Measurements from ENCODE around the gene LRRIQ4.

Gene LRRIQ4

DNA sequence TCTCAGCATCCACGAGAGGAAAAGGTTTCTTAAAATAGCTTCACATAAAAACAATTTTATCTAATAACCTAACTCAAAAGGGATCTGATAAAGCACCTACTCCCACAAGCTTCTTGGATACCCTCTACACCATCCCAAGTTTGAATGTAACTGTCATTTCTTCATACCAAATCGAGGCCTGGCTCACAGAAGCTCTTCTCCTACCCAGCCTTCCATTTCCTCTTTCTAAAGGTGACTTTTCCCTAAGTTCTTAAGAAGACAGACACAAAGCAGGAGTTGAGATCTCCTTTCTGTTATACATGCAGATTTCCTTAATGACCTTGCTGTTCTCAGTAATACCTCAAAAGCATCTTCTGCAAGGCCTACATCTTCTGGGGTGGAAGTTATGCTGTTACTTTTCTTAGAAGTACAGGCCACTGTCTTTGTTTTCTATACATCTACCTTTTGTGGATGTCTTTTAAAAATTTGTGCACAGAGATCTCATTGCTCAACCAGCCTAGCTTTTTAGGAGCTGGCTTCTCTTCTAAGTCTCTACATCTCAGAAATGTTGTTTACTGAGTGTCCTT is 3.4 kb upstream of the LRRIQ4 start:
- DNase-seq (ENCODE audit: low spot score) = no peak

DNA sequence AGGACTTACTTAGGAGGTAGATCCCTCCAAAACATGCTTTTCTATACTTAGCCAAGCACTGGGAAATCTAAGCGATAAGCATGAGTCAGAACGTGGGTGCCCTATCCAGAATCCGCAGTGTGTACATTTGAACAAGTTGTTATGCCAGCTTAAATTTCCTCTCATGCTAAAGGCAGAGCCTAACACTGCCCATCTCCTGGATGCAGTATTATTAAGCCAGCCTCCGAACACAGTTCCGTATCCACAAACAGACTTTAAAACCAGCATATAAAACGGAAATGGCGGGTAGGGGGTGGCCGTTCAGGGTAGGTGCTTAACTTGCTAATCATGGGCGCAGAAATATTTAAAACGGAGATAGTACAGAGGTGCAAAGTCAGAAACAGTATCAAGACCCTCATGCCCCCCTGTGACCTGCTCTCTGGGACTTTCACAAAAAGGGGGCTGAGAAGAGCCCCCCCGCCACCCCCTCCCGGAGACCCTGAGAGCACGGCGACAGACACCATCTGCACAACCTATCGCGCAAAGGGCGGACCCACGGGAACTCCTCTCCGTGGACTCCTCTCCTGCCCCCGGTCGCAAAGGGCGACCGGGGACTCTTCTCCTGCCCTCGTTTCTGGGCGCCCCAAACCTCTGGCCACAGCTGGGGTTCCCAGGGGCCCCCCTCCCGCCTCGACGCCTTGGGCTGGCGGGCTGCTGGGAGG is 889 bp upstream of the LRRIQ4 start:
- peak; percentile 38 for DNase-seq (ENCODE audit: low spot score)

DNA sequence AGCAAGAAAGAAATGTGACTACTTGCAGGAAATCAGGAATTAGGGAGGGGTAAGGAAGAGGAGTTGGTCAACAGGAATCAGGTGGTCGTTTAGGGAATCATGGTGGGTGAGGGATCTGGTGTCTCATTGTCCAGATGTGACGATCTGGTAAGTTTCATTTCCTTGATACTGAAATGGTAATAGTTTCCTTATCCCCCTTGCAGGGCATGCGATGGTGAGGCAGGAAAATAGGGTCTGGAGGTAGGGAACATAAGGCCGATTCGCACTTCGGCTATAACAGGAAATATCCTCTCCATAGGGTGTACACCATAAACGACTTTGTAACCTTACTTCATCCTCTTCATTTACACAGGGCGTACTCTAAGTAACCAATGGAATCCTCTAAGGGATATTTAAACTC is 608 bp downstream of the LRRIQ4 start:
- no peak for DNase-seq (ENCODE audit: low spot score)

DNA sequence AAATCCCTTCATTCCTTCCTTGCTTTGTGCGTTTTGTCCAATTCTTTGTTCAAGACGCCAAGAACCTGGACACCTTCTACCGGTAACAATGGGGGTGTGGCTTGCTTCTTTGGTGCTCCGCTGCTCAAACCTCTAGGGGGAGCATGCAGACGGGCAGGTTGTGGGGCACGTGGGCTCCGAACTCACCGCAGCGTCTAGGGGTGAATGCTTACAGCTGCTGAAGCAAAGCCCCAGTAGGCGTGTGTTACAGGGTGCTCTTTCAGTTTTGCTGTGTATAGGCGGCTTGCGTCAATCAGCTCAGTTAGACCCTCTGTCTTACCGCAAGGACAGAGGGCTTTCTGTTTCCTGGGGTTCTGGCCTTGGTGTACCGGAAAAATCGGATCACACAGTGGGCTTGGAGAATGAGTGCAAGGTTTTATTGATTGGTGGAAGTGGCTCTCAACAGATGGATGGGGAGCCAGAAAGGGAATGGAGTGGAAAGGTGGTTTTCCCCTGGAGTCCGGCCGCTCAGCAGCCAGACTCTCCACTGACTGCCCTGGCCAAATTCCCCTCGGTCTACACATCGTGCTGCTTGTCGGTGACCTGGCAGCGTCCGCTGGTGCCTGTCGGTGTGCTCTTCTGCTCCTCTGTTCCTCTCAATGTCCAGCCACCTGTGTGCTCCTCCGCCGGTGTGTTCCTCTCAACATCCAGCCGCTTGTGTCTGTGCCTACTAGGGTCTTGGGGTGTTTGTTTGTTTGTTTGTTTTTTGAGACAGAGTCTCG is 1.3 kb downstream of the LRRIQ4 start:
- peak; percentile 43 for DNase-seq (ENCODE audit: low spot score)

DNA sequence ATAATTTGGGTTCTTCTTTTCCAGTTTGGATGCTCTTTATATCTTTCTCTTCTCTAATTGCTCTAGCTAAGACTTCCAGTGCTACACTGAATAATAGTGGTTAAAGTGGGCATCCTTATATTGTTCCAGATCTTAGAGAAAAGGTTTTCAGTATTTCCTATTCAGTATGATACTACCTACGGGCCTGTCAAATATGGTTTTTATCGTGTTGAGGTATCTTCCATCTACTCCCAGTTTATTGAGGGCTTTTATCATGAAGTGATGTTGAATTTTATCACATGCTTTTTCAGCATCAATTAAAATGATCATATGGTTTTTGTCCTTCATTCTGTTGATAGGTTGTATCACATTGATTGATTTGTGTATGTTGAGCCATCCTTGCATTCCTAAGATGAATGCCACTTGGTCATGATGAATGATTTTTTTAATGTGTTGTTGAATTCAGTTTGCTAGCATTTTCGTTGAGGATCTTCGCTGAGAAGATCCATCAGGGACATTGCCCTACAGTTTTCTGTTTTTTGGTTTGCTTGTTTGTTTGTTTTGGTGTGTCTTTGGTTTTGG is 3.0 kb downstream of the LRRIQ4 start:
- DNase-seq (ENCODE audit: low spot score) = no peak

DNA sequence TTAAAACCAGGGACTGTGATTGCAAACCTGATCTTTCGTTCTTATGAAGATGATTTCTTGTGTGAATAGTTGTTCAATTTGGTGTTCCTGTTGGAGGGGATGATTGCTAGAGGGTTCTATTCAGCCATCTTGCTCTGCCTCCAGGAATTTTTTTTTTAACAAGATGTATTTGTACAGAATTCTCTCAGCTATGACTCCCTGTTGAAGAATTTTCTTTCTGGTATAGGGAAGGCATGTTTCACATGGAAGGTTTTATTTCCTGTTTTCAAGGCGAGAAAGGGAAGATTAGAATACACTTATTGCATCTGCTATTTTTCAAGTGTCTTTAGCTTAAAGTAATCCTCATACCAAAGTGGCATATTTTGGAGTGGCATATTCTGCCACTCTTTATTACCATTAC is 5.6 kb downstream of the LRRIQ4 start:
- peak; percentile 72 for DNase-seq (ENCODE audit: low spot score)

DNA sequence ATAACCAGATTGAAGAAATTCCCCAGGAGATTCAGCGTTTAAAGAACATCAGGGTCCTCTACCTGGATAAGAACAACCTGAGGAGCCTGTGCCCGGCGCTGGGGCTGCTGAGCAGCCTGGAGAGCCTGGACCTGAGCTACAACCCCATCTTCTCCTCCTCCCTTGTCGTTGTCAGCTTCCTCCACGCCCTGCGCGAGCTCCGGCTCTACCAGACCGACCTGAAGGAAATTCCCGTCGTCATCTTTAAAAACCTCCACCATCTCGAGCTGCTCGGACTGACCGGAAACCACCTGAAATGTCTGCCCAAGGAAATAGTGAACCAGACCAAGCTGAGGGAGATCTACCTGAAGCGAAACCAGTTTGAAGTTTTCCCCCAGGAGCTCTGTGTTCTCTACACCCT is 9.4 kb downstream of the LRRIQ4 start:
- DNase-seq (ENCODE audit: low spot score) = no peak

DNA sequence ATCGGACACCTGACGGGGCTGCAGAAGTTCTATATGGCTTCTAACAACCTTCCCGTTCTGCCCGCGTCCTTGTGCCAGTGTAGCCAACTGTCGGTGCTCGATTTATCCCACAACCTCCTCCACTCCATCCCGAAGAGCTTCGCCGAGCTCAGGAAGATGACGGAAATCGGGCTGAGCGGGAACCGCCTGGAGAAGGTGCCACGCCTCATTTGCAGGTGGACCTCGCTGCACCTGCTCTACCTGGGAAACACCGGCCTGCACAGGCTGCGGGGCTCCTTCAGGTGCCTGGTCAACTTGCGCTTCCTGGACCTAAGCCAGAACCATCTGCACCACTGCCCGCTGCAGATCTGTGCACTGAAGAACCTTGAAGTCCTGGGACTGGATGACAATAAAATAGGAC is 9.9 kb downstream of the LRRIQ4 start:
- DNase-seq (ENCODE audit: low spot score) = no peak

DNA sequence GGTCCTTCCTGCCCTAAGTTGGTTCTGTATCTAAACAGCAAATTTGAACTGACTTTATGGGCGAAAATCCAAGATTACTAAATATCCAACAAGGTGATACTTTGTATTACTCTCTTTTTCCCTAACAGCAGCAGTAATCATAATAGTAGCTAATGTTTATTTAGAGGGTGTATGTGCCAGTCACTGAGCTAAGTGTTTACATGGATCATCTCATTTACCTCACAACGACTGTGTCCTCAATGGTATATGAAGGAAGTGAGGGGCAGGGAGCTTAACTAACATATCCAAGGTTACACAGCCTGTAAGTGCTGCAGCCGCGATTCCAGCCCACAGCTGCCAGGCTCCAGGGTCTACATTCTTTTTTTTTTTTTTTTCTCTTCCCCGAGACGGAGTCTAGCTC is 10.3 kb downstream of the LRRIQ4 start:
- no peak for DNase-seq (ENCODE audit: low spot score)

DNA sequence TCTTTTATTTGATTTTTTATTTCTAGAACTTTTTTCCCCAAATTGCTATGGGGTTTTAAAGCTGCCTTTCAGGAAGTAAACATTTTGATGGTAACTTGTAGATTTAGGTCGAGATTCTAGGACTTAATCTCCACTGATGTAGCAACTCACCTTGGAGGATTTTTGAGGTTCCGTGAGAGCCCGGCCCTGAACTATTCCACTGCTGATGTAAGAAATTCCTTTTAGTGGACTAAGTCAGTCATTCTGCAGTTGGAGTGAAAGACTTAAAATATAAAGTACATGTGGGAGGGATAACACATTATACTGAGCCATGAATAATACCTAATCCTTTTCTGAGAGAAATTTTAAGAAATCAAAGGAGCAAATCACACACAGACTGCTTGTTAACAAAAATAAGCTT is 12.6 kb downstream of the LRRIQ4 start:
- no peak for DNase-seq (ENCODE audit: low spot score)

DNA sequence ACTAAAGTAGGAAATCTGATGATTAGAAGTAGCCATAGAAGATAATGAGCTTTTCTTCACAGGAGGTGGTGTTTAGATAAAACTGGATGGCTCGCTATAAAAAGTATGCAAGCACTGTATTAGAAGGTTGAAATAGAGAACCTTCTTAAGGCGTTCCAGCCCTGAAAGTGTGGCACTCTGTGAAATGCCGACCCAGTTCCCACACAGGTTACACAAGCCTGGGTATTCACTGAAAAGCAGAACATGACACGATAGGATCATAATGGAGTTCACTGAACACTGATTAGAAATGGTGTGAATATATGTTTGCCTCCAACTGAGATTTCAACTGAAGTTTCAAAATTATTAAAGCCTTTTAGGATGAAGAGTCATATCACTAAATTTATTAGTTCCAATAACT is 15.0 kb downstream of the LRRIQ4 start:
- DNase-seq (ENCODE audit: low spot score) = no peak

DNA sequence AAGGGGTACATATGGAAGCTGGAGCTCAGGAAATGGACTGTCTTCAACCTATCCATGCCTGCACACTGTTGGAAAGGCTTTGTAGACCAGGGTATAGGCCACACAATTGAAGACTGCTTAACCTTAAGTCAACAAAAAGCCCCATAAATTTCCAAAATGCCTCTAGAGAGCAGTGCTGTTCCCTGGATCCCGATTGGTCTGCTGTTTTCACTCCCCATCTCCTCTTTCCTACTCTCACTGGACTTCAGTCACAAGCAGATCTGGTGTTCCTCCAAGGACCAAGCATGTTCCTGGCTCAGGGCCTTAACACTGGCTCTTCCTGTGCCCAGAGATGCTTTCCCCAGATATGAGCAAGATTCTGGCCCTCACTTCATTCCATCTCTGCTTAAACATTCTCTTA is 22.9 kb downstream of the LRRIQ4 start:
- DNase-seq (ENCODE audit: low spot score) = no peak

DNA sequence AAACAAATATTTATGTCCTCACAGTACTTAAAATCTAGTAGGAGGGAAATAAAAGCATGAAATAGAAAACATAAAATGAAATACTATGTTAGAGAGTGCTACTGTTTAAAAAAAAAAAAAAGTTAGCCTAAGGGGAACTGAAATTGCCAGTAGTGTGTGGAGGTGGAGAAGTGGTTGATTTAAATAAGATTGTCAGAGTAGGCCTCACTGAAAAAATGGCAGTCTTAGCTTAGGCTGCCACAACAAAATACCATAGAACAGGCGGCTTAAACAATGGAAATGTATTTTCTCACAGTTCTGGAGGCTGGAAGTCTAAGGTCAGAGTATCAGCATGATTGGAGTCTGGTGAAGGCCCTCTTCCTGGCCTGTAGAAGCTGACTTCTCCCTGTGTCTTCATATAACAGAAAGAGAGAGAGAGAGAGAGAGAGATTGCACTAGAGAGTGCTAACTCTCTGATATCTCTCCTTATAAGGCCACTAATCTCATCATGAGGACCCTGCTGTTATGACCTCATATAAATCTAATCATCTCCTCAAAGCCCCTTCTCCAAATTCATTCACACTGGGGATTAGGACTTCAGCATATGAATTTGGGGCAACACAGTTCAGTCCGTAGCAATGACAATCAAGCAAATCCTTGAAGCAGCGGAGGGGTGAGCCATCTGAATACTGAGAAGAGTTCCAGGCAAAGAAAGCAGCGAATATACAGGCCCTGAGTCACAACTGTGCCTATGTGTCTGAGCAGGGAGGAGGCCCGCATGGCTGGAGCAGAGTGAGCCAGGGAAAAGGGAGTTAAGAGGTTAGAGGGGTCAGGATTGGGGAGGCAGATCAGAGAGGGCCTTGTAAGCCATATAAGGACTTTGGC is 23.6 kb downstream of the LRRIQ4 start:
- peak; percentile 26 for DNase-seq (ENCODE audit: low spot score)

DNA sequence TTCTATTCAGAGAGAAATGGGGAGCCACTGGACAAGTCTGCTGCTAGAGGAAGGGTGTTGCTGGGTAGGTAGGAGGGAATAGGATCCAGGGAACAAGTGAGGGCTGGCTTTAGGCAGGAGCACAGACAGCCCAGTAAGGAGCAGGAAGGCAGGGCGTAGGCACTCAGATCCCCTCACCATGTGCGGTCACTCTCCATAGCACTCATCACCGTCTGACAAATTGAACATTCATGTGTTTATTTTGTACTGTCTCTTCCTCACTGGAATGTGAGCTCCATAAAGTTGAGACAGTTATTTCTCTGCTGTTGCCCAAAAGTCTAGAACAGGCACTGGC is 24.2 kb downstream of the LRRIQ4 start:
- DNase-seq (ENCODE audit: low spot score) = no peak

DNA sequence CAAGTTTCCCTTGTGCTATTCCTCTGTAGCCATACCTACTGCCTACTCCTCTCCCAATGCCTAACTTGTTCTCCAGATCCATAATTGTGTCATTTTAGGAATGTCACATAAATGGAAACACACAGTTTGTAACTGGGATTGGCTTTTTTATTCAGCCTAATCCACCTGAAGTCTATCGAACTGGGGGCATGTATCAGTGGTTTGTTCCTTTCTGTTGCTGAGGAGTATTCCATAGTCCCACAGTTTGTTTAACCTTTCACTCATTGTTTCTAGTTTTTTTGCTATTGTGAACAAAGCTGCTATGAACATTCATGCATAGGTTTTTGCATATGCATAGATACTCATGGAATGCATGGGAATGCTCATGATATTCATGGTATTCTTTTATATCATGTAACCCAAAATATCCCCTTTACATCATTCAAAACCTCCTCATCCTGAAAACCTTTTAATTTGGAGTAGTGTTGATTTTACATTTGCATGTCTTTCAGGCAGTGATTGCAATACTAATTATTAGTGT is 25.9 kb downstream of the LRRIQ4 start:
- DNase-seq (ENCODE audit: low spot score) = no peak

DNA sequence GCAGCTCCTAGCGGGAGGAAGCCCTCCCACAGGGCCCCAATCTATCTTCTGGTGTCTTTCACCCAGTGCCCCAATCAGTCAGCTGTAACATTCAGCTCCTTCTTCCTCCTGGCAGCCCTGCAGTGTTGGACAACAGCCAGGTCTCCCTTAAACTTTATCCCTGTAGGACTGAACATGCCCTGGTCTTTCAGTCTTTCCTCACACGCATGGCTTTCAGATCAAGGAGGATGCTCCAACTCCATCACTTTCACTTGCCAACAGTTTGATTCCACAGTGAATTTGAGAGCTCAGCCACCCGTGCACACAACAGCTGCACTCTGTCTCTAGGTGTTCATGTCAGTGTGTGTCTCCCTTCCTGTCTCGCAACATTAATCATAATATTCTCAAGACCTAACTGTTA is 28.5 kb downstream of the LRRIQ4 start:
- peak; percentile 59 for DNase-seq (ENCODE audit: low spot score)

DNA sequence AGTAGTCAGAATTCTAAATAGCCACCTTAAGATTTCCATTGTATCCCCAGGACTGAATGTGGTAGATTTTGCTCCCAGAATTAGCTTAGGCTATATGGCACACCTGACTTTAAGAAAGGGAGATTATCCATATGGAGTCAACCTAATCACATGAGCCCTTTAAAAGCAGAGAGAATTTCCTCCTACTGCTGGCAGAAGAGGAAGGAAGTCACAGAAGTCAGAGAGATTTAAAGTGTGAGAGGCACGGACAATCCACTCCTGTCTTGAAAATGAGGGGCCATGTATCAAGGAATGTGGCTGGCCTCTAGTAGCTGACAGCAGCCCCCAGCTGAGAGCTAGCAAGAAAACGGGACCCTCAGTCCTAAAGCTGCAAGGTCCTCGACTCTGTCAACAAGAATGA is 30.3 kb downstream of the LRRIQ4 start:
- DNase-seq (ENCODE audit: low spot score) = no peak

DNA sequence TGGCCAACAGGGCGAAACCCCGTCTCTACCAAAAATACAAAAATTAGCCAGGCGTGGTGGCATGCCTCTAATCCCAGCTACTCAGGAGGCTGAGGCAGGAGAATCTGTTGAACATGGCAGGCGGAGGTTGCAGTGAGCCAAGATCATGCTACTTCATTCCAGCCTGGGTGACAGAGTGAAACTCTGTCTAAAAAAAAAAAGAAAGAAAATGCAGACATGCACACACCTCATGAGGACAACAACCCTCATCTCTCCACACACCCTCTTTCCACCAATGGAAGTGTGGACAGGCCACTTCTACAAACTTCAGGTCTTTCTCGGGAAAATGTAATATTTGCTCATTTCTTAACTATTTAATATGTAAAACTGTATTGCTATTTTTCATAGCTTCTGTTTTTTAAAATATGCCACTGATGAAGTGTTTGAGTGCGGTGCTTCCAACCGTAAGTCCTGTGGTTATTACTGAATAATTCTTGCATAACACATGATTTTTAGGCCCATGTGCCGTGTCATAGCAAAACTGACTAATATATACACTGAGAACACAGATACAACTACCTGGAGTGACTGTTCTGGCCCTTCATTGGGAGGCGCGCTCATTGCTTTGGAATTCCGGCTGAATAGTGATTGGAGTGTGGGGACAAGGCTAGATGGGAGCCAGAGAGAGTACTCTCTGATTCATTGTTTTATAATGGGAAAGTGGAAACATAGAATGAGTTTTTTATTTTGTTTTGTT is 34.0 kb downstream of the LRRIQ4 start:
- peak; percentile 98 for DNase-seq (ENCODE audit: low spot score)

DNA sequence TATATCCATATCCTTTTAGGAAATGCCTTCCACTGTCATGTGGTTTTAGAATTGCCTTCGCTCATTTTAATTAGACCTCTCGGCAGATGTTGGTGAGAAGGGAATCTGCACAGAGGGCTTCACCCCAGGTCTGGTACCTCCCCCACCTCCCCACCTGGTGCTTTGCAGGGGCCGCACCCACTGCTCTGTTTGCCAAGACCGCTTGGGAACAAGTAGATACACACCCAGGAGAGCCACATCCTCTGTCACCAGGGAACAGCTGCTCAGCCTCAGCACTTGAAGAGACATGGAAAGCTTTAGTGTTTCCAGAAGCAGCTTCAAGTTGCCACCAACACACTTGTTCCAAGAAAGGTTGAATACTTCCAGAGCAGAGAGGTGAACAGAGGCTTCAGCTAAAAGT is 35.2 kb downstream of the LRRIQ4 start:
- no peak for DNase-seq (ENCODE audit: low spot score)

DNA sequence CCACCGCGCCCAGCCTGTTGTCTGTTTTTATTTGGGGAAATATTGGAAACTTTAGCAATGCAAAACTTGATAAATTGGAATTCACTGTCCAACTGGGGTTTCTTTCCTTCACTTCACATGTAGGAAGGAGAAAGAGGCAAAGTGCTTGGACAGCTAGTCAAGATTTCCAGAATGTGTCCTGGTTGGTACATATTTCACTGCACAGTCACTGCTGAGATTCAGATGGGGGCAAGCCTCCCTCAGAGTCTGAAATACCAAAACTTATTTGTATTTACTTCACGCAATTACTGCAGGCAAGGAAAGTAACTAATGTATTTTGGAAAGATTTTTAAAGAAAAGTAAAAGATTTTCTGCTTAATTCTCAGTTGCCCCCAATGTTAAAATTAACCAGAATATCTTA is 36.1 kb downstream of the LRRIQ4 start:
- no peak for DNase-seq (ENCODE audit: low spot score)

DNA sequence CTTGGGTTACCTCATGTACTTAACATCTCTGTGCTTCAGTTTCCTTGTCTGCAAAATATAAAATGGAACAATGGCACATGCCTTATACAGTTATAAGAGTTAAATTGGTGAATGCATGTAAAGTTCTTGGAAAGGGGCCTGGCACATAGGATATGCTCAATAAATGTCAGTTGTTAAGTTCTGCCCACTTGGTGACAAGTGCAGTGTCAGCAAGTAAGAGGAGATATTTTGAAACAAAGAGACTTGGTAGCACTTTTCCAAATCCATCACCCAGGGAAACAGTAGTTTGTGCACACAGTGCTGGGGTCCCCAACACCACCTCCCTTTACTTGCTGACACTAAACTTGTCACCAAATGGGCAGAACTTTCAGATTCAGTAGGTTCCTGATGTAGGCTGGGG is 37.9 kb downstream of the LRRIQ4 start:
- DNase-seq (ENCODE audit: low spot score) = no peak

Data from kidney tubule cell (primary cell).